ENCODE data around the gene UBAC1.

UBAC1 gene

GRCh38 chr9:135961277-135961715 lies at the start of gene UBAC1:
UBAC1 (minus strand) TSS chr9:135961373; CDS start chr9:135961162, 211 bp downstream.
- DNase-seq, result peak; percentile 96

- DNase-seq, result no peak
These were observed 49.6 kb upstream of the UBAC1 start for GRCh38 chr9:136010615-136011361.

- no peak for DNase-seq
These were observed 49.0 kb upstream of the UBAC1 start for GRCh38 chr9:136010176-136010575.

GRCh38 chr9:136009516-136009915 lies 48.3 kb upstream of the UBAC1 start:
- no peak for DNase-seq

GRCh38 chr9:136008693-136008997 lies 47.5 kb upstream of the UBAC1 start:
- DNase-seq, result no peak

GRCh38 chr9:136007934-136008692 lies 46.9 kb upstream of the UBAC1 start:
- DNase-seq, result no peak

- no peak for DNase-seq
These were observed 46.2 kb upstream of the UBAC1 start for GRCh38 chr9:136007276-136007933.

GRCh38 chr9:136006169-136006568 lies 45.0 kb upstream of the UBAC1 start:
- no peak for DNase-seq

GRCh38 chr9:136004712-136005111 lies 43.5 kb upstream of the UBAC1 start:
- no peak for DNase-seq

- DNase-seq, result no peak
These were observed 43.0 kb upstream of the UBAC1 start for GRCh38 chr9:136004219-136004618.

GRCh38 chr9:136003411-136004218 lies 42.4 kb upstream of the UBAC1 start:
- DNase-seq, result no peak

- DNase-seq, result no peak
These were observed 41.7 kb upstream of the UBAC1 start for GRCh38 chr9:136002881-136003280.

- no peak for DNase-seq
These were observed 41.0 kb upstream of the UBAC1 start for GRCh38 chr9:136002215-136002614.

GRCh38 chr9:136001231-136001630 lies 40.1 kb upstream of the UBAC1 start:
- DNase-seq, result no peak

GRCh38 chr9:135998410-135999071 lies 37.4 kb upstream of the UBAC1 start:
- no peak for DNase-seq

- DNase-seq, result no peak
These were observed 36.8 kb upstream of the UBAC1 start for GRCh38 chr9:135998016-135998380.

- DNase-seq, result no peak
These were observed 36.2 kb upstream of the UBAC1 start for GRCh38 chr9:135997090-135998015.

GRCh38 chr9:135995816-135996215 lies 34.6 kb upstream of the UBAC1 start:
- DNase-seq, result no peak

- no peak for DNase-seq
These were observed 33.5 kb upstream of the UBAC1 start for GRCh38 chr9:135994501-135995192.

- DNase-seq, result no peak
These were observed 32.8 kb upstream of the UBAC1 start for GRCh38 chr9:135993765-135994500.

Data from CD4-positive, alpha-beta T cell treated with Interferon gamma for 1 hour (primary cell).